ENCODE results near the gene SLC6A6. TPM values are rescaled to one million over a fixed set of nuclear protein-coding genes. Genes with fewer than 3 reads are reported as not detected.

Gene SLC6A6
- polyA plus RNA-seq, 4 donors = 6.9 to 24.1 (median 9.7) TPM

GRCh38 chr3:14481018-14481645 lies 78.7 kb downstream of the SLC6A6 start:
- FAIRE-seq (no peak), DNase-seq (no peak)
- H3K4me3 ChIP-seq (ENCODE audit: low read depth in 1 of 3, low read length in 3 of 3) = no peak overlapping the region
- H3K4me1 ChIP-seq (ENCODE audit: control insufficient read depth in 3 of 3, insufficient read depth in 2 of 3, low read depth in 1 of 3, low read length in 2 of 3) = no peaks in the 10 kb centered on the region
- peaks cover 5 to 91% (median 45%) of the 10 kb centered on the region in 3 donors for H3K36me3 ChIP-seq (ENCODE audit: control insufficient read depth in 3 of 3, insufficient read depth in 2 of 3, low read depth in 1 of 3, low read length in 3 of 3)
- H3K9me3 ChIP-seq (ENCODE audit: control insufficient read depth in 2 of 2, insufficient read depth in 1 of 2, low read depth in 1 of 2, low read length in 1 of 2) = no peaks in the 10 kb centered on the region
- no peaks in the 10 kb centered on the region for H3K27me3 ChIP-seq (ENCODE audit: control insufficient read depth in 3 of 3, insufficient read depth in 3 of 3, low read length in 3 of 3)
- no peak overlapping the region for H3K27ac ChIP-seq (ENCODE audit: low read depth in 1 of 3, low read length in 2 of 3)
- 89 to 97% (median 95%) methylated on average over 10 of the region's 10 CpGs for WGBS, 3 donors

- no peak overlapping the region for H3K4me3 ChIP-seq (ENCODE audit: low read depth in 1 of 3, low read length in 3 of 3)
- no peak overlapping the region for H3K27ac ChIP-seq (ENCODE audit: low read depth in 1 of 3, low read length in 2 of 3)
- DNase-seq (no peak), FAIRE-seq (no peak)
- H3K9me3 ChIP-seq (ENCODE audit: control insufficient read depth in 2 of 2, insufficient read depth in 1 of 2, low read depth in 1 of 2, low read length in 1 of 2) = no peaks in the 10 kb centered on the region
- H3K27me3 ChIP-seq (ENCODE audit: control insufficient read depth in 3 of 3, insufficient read depth in 3 of 3, low read length in 3 of 3) = no peaks in the 10 kb centered on the region
- 92 to 98% (median 97%) methylated on average over 13 of the region's 13 CpGs for WGBS, 3 donors
- H3K4me1 ChIP-seq (ENCODE audit: control insufficient read depth in 3 of 3, insufficient read depth in 2 of 3, low read depth in 1 of 3, low read length in 2 of 3) = no peaks in the 10 kb centered on the region
- peaks cover 8 to 90% (median 50%) of the 10 kb centered on the region in 3 donors for H3K36me3 ChIP-seq (ENCODE audit: control insufficient read depth in 3 of 3, insufficient read depth in 2 of 3, low read depth in 1 of 3, low read length in 3 of 3)
Observed at GRCh38 chr3:14481646-14482036, 79.2 kb downstream of the SLC6A6 start.

- H3K27ac ChIP-seq (ENCODE audit: low read depth in 1 of 3, low read length in 2 of 3) = no peak overlapping the region
- FAIRE-seq = no peak
Observed at GRCh38 chr3:14482271-14482721, 79.9 kb downstream of the SLC6A6 start.

GRCh38 chr3:14483286-14483685 lies 80.9 kb downstream of the SLC6A6 start:
- Histone ChIP-seq H3K4me1 (ENCODE audit: control insufficient read depth in 3 of 3, insufficient read depth in 2 of 3, low read depth in 1 of 3, low read length in 2 of 3) (no peaks in the 10 kb centered on the region), H3K36me3 (ENCODE audit: control insufficient read depth in 3 of 3, insufficient read depth in 2 of 3, low read depth in 1 of 3, low read length in 3 of 3) (peaks cover 8 to 90% (median 52%) of the 10 kb centered on the region in 3 donors), H3K4me3 (ENCODE audit: low read depth in 1 of 3, low read length in 3 of 3) (no peak overlapping the region), H3K9me3 (ENCODE audit: control insufficient read depth in 2 of 2, insufficient read depth in 1 of 2, low read depth in 1 of 2, low read length in 1 of 2) (no peaks in the 10 kb centered on the region), H3K27me3 (ENCODE audit: control insufficient read depth in 3 of 3, insufficient read depth in 3 of 3, low read length in 3 of 3) (no peaks in the 10 kb centered on the region), H3K27ac (ENCODE audit: low read depth in 1 of 3, low read length in 2 of 3) (no peak overlapping the region)
- no peak for FAIRE-seq
- no peak for DNase-seq
- WGBS, 3 donors = 97 to 100% (median 100%) methylated on average over 1 of the region's 1 CpG

More at GRCh38 chr3:14482271-14482721, 79.9 kb downstream of the SLC6A6 start:
- DNase-seq = no peak
- Histone ChIP-seq H3K4me1 (ENCODE audit: control insufficient read depth in 3 of 3, insufficient read depth in 2 of 3, low read depth in 1 of 3, low read length in 2 of 3) (no peaks in the 10 kb centered on the region), H3K27me3 (ENCODE audit: control insufficient read depth in 3 of 3, insufficient read depth in 3 of 3, low read length in 3 of 3) (no peaks in the 10 kb centered on the region), H3K36me3 (ENCODE audit: control insufficient read depth in 3 of 3, insufficient read depth in 2 of 3, low read depth in 1 of 3, low read length in 3 of 3) (peaks cover 8 to 89% (median 50%) of the 10 kb centered on the region in 3 donors), H3K9me3 (ENCODE audit: control insufficient read depth in 2 of 2, insufficient read depth in 1 of 2, low read depth in 1 of 2, low read length in 1 of 2) (no peaks in the 10 kb centered on the region), H3K4me3 (ENCODE audit: low read depth in 1 of 3, low read length in 3 of 3) (no peak overlapping the region)
- 81 to 95% (median 94%) methylated on average over 2 of the region's 2 CpGs for WGBS, 3 donors

- Histone ChIP-seq H3K27me3 (ENCODE audit: control insufficient read depth in 3 of 3, insufficient read depth in 3 of 3, low read length in 3 of 3) (no peaks in the 10 kb centered on the region), H3K4me3 (ENCODE audit: low read depth in 1 of 3, low read length in 3 of 3) (no peak overlapping the region), H3K27ac (ENCODE audit: low read depth in 1 of 3, low read length in 2 of 3) (no peak overlapping the region), H3K4me1 (ENCODE audit: control insufficient read depth in 3 of 3, insufficient read depth in 2 of 3, low read depth in 1 of 3, low read length in 2 of 3) (no peaks in the 10 kb centered on the region), H3K36me3 (ENCODE audit: control insufficient read depth in 3 of 3, insufficient read depth in 2 of 3, low read depth in 1 of 3, low read length in 3 of 3) (peaks cover 8 to 86% (median 51%) of the 10 kb centered on the region in 3 donors), H3K9me3 (ENCODE audit: control insufficient read depth in 2 of 2, insufficient read depth in 1 of 2, low read depth in 1 of 2, low read length in 1 of 2) (no peaks in the 10 kb centered on the region)
- FAIRE-seq (no peak), DNase-seq (no peak)
- 87 to 89% (median 89%) methylated on average over 17 of the region's 17 CpGs for WGBS, 3 donors
Observed at GRCh38 chr3:14484741-14485140, 82.3 kb downstream of the SLC6A6 start.

- DNase-seq (no peak), FAIRE-seq (no peak)
- Histone ChIP-seq H3K27me3 (ENCODE audit: control insufficient read depth in 3 of 3, insufficient read depth in 3 of 3, low read length in 3 of 3) (no peaks in the 10 kb centered on the region), H3K36me3 (ENCODE audit: control insufficient read depth in 3 of 3, insufficient read depth in 2 of 3, low read depth in 1 of 3, low read length in 3 of 3) (peaks cover 8 to 76% (median 48%) of the 10 kb centered on the region in 3 donors), H3K4me1 (ENCODE audit: control insufficient read depth in 3 of 3, insufficient read depth in 2 of 3, low read depth in 1 of 3, low read length in 2 of 3) (no peaks in the 10 kb centered on the region), H3K27ac (ENCODE audit: low read depth in 1 of 3, low read length in 2 of 3) (peak overlapping the region in 1 of 3 donors; percentile 22), H3K4me3 (ENCODE audit: low read depth in 1 of 3, low read length in 3 of 3) (no peak overlapping the region), H3K9me3 (ENCODE audit: control insufficient read depth in 2 of 2, insufficient read depth in 1 of 2, low read depth in 1 of 2, low read length in 1 of 2) (no peaks in the 10 kb centered on the region)
- WGBS, 3 donors = 87 to 98% (median 94%) methylated on average over 3 of the region's 3 CpGs
Observed at GRCh38 chr3:14485981-14486380, 83.6 kb downstream of the SLC6A6 start.

- Histone ChIP-seq H3K9me3 (ENCODE audit: control insufficient read depth in 2 of 2, insufficient read depth in 1 of 2, low read depth in 1 of 2, low read length in 1 of 2) (no peaks in the 10 kb centered on the region), H3K36me3 (ENCODE audit: control insufficient read depth in 3 of 3, insufficient read depth in 2 of 3, low read depth in 1 of 3, low read length in 3 of 3) (peaks cover 8 to 72% (median 46%) of the 10 kb centered on the region in 3 donors), H3K27me3 (ENCODE audit: control insufficient read depth in 3 of 3, insufficient read depth in 3 of 3, low read length in 3 of 3) (no peaks in the 10 kb centered on the region), H3K4me1 (ENCODE audit: control insufficient read depth in 3 of 3, insufficient read depth in 2 of 3, low read depth in 1 of 3, low read length in 2 of 3) (no peaks in the 10 kb centered on the region), H3K4me3 (ENCODE audit: low read depth in 1 of 3, low read length in 3 of 3) (no peak overlapping the region), H3K27ac (ENCODE audit: low read depth in 1 of 3, low read length in 2 of 3) (peak overlapping the region in 1 of 3 donors; percentile 22)
- DNase-seq (no peak), FAIRE-seq (no peak)
- 81 to 84% (median 82%) methylated on average over 5 of the region's 5 CpGs for WGBS, 3 donors
Observed at GRCh38 chr3:14486460-14486859, 84.1 kb downstream of the SLC6A6 start.

GRCh38 chr3:14487086-14487485 lies 84.7 kb downstream of the SLC6A6 start:
- FAIRE-seq (no peak), DNase-seq (peak in 1 of 2 donors; percentile 20)
- Histone ChIP-seq H3K4me1 (ENCODE audit: control insufficient read depth in 3 of 3, insufficient read depth in 2 of 3, low read depth in 1 of 3, low read length in 2 of 3) (no peaks in the 10 kb centered on the region), H3K36me3 (ENCODE audit: control insufficient read depth in 3 of 3, insufficient read depth in 2 of 3, low read depth in 1 of 3, low read length in 3 of 3) (peaks cover 8 to 66% (median 46%) of the 10 kb centered on the region in 3 donors), H3K27me3 (ENCODE audit: control insufficient read depth in 3 of 3, insufficient read depth in 3 of 3, low read length in 3 of 3) (no peaks in the 10 kb centered on the region), H3K9me3 (ENCODE audit: control insufficient read depth in 2 of 2, insufficient read depth in 1 of 2, low read depth in 1 of 2, low read length in 1 of 2) (no peaks in the 10 kb centered on the region), H3K4me3 (ENCODE audit: low read depth in 1 of 3, low read length in 3 of 3) (no peak overlapping the region), H3K27ac (ENCODE audit: low read depth in 1 of 3, low read length in 2 of 3) (peak overlapping the region in 1 of 3 donors; percentile 32)
- 38 to 76% (median 61%) methylated on average over 8 of the region's 8 CpGs for WGBS, 3 donors

GRCh38 chr3:14487821-14488220 lies 85.4 kb downstream of the SLC6A6 start:
- no peaks in the 10 kb centered on the region for H3K27me3 ChIP-seq (ENCODE audit: control insufficient read depth in 3 of 3, insufficient read depth in 3 of 3, low read length in 3 of 3)
- H3K4me1 ChIP-seq (ENCODE audit: control insufficient read depth in 3 of 3, insufficient read depth in 2 of 3, low read depth in 1 of 3, low read length in 2 of 3) = no peaks in the 10 kb centered on the region
- peaks cover 6 to 59% (median 40%) of the 10 kb centered on the region in 3 donors for H3K36me3 ChIP-seq (ENCODE audit: control insufficient read depth in 3 of 3, insufficient read depth in 2 of 3, low read depth in 1 of 3, low read length in 3 of 3)
- no peak for FAIRE-seq
- peak overlapping the region in 1 of 3 donors; percentile 24 for H3K27ac ChIP-seq (ENCODE audit: low read depth in 1 of 3, low read length in 2 of 3)
- 84 to 95% (median 93%) methylated on average over 7 of the region's 7 CpGs for WGBS, 3 donors
- no peak overlapping the region for H3K4me3 ChIP-seq (ENCODE audit: low read depth in 1 of 3, low read length in 3 of 3)
- no peaks in the 10 kb centered on the region for H3K9me3 ChIP-seq (ENCODE audit: control insufficient read depth in 2 of 2, insufficient read depth in 1 of 2, low read depth in 1 of 2, low read length in 1 of 2)
- DNase-seq = no peak
